ENCODE results near the gene MAL. TPM values are rescaled to one million over a fixed set of nuclear protein-coding genes. Genes with fewer than 3 reads are reported as not detected.
"Not testable (repeated sequence)": the region's sequence is repeated elsewhere in the genome, so short reads cannot be mapped to it uniquely, and the experiment has no call there.

The MAL gene
- total RNA-seq, 1 experiment from 2014 or later, result not detected

DNA sequence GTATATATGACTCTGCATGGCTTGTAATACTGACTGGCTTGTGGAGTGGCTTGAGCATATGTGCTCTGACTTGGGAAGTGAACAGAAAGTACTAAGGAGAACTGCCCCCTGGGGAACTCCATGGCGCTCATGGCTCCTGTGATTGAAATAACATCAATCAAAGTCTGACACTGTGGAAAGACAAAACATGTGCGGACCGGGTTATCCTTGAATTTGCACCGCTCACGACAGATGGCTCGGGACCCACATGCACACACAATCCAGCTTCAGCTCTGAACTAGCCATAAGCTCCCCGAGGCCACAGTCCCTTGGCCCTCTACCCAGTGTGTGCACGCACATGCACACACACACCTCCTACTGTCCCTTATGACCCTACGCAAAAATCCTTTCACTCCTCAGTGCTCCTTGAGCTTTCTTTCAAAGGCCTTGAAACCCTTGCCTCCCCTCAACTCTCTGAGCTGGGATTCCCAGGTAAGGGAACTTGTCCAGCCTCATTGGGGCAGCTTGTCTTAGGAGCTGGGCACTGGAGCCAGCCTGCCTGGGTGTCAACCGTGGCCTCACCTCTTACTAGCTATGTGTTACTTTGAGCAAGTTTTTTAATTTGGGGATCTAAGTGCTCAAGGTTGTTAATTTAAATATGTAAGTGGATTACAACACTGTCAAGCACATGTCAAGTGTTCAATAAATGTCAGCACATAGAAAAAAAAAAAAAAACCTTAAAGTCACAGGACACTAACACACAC, 52.5 kb downstream of the MAL start:
- no peak for DNase-seq
- Histone ChIP-seq H3K4me1 (peaks cover 22% of the 10 kb centered on the region), H3K9me3 (replicated peaks) (no peaks in the 10 kb centered on the region), H3K36me3 (no peaks in the 10 kb centered on the region), H3K27ac (no peak overlapping the region), H3K27me3 (no peaks in the 10 kb centered on the region), H3K4me3 (no peak overlapping the region)

DNA sequence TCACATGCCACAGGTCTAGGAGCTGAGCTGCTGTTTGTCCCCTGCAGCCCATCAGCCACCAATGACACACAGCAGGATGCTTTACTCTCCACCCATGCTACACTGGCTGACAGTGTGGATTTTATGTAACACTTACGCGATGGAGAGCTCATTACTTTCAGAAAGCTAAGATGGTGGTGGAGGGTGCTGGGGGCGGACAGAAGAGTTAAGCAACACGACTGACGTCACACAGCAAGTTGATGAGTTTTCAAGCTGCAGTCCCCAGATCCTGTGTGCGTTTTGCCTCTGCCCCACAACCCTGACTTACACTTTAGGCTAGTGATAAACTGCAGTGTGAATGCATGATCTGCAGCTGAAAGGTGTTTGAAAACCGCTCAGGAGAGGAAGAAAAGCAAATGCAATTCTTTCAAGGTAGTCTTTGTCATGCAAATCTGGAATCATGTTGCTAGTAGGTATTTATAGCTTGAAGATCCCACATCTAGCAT, 53.7 kb downstream of the MAL start:
- DNase-seq, result no peak
- no peak overlapping the region for H3K4me3 ChIP-seq
- H3K9me3 ChIP-seq (replicated peaks), result no peaks in the 10 kb centered on the region
- H3K4me1 ChIP-seq, result peaks cover 11% of the 10 kb centered on the region
- H3K36me3 ChIP-seq, result no peaks in the 10 kb centered on the region
- H3K27ac ChIP-seq, result no peak overlapping the region
- no peaks in the 10 kb centered on the region for H3K27me3 ChIP-seq

DNA sequence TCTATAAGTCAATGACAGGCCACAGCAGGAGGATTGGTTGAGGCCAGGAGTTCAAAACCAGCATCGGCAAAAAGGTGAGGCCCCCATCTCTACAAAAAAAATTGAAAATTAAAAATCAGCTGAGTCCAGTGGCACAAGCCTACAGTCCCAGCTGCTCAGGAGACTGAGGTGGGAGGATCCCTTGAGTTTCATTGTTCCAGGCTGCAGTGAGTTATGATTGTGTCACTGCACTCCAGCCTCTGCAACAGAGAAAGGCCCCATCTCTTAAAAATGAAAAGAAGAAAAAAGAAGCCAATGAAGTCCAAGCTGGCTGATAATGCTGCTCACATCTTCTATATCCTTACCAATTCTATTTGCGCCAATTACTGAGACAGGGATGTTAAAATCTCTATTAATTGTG, 57.0 kb downstream of the MAL start:
- no peaks in the 10 kb centered on the region for H3K4me1 ChIP-seq
- H3K27me3 ChIP-seq, result no peaks in the 10 kb centered on the region
- no peaks in the 10 kb centered on the region for H3K9me3 ChIP-seq (replicated peaks)
- peaks cover 17% of the 10 kb centered on the region for H3K36me3 ChIP-seq
- DNase-seq, result no peak
- H3K27ac ChIP-seq, result no peak overlapping the region
- no peak overlapping the region for H3K4me3 ChIP-seq

DNA sequence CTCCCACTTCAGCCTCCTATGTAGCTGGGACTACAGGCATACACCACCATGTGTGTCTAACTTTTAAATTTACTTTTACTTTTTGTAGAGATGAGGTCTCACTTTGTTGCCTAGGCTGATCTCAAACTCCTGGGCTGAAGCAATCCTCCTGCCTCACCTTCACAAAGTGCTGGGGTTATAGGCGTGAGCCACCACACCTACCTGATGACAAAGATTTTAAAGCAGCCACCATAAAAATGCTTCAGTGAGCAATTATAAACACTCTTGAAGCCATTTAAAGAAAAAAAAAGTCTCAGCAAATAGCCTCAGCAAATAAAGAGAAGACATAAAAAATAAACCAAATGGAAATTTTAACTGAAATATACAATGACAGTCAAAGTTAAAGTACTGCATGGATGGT, 60.5 kb downstream of the MAL start:
- Histone ChIP-seq H3K27me3 (no peaks in the 10 kb centered on the region), H3K4me3 (no peak overlapping the region), H3K4me1 (no peaks in the 10 kb centered on the region), H3K9me3 (replicated peaks) (no peaks in the 10 kb centered on the region), H3K36me3 (peaks cover 42% of the 10 kb centered on the region), H3K27ac (no peak overlapping the region)
- DNase-seq, result no peak

DNA sequence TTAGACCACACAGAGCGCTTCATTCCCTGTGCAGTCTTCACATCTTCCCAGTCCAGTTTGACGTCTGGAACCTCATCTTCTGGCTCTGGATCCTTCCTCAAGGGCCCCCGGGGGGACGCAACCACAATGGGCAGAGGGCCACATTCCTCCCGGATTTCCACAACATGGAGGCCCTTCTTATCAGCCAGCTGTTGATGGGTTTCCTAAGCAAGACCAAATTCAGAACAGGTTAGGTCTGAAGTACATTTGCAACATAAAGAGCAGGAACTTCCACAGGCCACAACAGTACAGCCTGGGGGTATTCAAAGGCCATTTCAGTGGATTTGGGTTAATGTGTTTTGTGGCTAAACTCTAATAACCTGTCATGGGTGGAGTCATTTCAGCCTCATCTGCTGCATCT, 61.9 kb downstream of the MAL start:
- no peaks in the 10 kb centered on the region for H3K9me3 ChIP-seq (replicated peaks)
- no peak overlapping the region for H3K27ac ChIP-seq
- H3K4me1 ChIP-seq, result no peaks in the 10 kb centered on the region
- no peak for DNase-seq
- H3K27me3 ChIP-seq, result no peaks in the 10 kb centered on the region
- peaks cover 55% of the 10 kb centered on the region for H3K36me3 ChIP-seq
- no peak overlapping the region for H3K4me3 ChIP-seq

DNA sequence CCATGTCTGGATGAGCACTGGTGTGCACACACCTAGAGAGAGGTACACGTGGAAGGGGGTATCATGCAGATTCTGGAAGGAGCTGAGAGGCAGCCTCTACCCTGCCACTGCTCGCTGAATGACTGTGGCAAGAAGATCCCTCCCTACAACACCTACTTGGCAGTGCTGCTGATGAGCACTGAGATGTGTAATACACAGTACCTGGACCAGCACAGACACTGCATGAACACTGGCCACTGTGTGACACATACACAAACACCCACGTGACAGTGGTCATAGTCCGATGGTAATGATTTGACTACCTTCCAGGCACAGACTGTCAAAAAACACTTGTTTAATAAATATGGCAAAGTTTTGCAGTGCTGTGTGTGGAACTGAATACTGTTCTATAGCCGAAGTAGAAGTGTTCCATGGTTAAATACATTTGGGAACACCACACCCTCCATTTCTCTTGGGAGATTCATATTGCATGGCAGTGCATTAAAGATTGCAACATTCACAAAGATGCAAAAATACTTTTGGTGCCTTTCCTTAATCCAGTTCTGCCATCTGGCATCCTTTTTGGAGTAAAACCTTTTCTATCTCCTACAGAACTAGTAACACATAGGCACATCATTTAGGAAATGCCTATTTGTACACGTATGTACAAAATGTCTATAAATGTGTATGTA, 66.5 kb downstream of the MAL start:
- Histone ChIP-seq H3K36me3 (peaks cover 70% of the 10 kb centered on the region), H3K27me3 (no peaks in the 10 kb centered on the region), H3K9me3 (replicated peaks) (0 out of 2 replicates have a peak, but pooled peaks cover 3% of the 10 kb centered on the region), H3K27ac (no peak overlapping the region), H3K4me1 (no peaks in the 10 kb centered on the region), H3K4me3 (no peak overlapping the region)
- no peak for DNase-seq

DNA sequence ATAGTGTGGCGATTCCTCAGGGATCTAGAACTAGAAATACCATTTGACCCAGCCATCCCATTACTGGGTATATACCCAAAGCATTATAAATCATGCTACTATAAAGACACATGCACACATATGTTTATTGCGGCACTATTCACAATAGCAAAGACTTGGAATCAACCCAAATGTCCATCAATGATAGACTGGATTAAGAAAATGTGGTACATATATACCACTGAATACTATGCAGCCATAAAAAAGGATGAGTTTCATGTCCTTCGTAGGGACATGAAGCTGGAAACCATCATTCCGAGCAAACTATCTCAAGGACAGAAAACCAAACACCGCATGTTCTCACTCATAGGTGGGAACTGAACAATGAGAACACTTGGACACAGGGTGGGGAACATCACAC, 72.8 kb downstream of the MAL start:
- Histone ChIP-seq H3K36me3 (peaks cover 75% of the 10 kb centered on the region), H3K9me3 (replicated peaks) (0 out of 2 replicates have a peak, but pooled peaks cover 12% of the 10 kb centered on the region)
- not testable (repeated sequence) for H3K4me3 ChIP-seq, H3K27ac ChIP-seq, H3K27me3 ChIP-seq, H3K4me1 ChIP-seq, DNase-seq

DNA sequence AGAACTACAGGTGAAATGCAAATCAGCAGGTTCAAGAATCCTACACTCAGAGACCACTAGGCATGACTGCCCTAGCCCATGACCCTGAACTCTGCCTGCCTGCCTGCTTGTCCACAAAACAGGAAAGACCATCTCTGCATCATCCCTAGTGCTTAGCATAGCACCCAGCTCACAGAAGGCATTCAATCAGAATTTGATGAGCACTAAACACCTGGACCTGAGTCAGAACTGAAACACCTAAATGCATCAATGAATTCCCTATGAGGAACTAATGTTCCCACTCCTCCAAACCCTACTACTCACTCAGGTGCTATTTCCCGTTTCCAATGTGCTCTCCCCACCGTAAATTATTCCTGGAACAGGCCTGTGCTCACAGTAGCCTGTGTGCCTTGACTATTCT, 74.4 kb downstream of the MAL start:
- no peak for DNase-seq
- H3K4me3 ChIP-seq, result no peak overlapping the region
- H3K27ac ChIP-seq, result no peak overlapping the region
- H3K27me3 ChIP-seq, result no peaks in the 10 kb centered on the region
- H3K9me3 ChIP-seq (replicated peaks), result 0 out of 2 replicates have a peak, but pooled peaks cover 12% of the 10 kb centered on the region
- peaks cover 79% of the 10 kb centered on the region for H3K36me3 ChIP-seq
- no peaks in the 10 kb centered on the region for H3K4me1 ChIP-seq

Other genes with a start within 250 kb of the MAL start
- not detected in 2 replicates for gene TEKT4, start 154.3 kb upstream of the MAL start, total RNA-seq (2014; rRNA removed; shearing (Covaris generic))
- 62.0 and 63.6 TPM in 2 replicates for gene MRPS5, start 96.1 kb downstream of the MAL start, total RNA-seq (2014; rRNA removed; shearing (Covaris generic))
- gene ZNF514, start 134.1 kb downstream of the MAL start, total RNA-seq (2014; rRNA removed; shearing (Covaris generic)), result 8.4 and 9.4 TPM in 2 replicates
- gene ZNF2, start 140.1 kb downstream of the MAL start, total RNA-seq (2014; rRNA removed; shearing (Covaris generic)), result 8.8 and 9.9 TPM in 2 replicates
- 5.3 and 6.8 TPM in 2 replicates for gene ZNF892, start 181.8 kb downstream of the MAL start, total RNA-seq (2014; rRNA removed; shearing (Covaris generic))
- gene PROM2, start 248.7 kb downstream of the MAL start, total RNA-seq (2014; rRNA removed; shearing (Covaris generic)), result 0.05 and 0.57 TPM in 2 replicates

All from SJCRH30 (cell line).